GM18870 (cell line): ENCODE results near the gene CCDC183.
"Not testable (repeated sequence)": the region's sequence is repeated elsewhere in the genome, so short reads cannot be mapped to it uniquely, and the experiment has no call there.

ENCODE experiments used
- ATAC-seq: cut with Tn5 transposase; IDR thresholded peaks from one replicate; pipeline ENCODE4 v1.9.1; 2021; ENCODE audit warnings: moderate library complexity; ENCODE audit not compliant: unreplicated experiment

Gene CCDC183

DNA sequence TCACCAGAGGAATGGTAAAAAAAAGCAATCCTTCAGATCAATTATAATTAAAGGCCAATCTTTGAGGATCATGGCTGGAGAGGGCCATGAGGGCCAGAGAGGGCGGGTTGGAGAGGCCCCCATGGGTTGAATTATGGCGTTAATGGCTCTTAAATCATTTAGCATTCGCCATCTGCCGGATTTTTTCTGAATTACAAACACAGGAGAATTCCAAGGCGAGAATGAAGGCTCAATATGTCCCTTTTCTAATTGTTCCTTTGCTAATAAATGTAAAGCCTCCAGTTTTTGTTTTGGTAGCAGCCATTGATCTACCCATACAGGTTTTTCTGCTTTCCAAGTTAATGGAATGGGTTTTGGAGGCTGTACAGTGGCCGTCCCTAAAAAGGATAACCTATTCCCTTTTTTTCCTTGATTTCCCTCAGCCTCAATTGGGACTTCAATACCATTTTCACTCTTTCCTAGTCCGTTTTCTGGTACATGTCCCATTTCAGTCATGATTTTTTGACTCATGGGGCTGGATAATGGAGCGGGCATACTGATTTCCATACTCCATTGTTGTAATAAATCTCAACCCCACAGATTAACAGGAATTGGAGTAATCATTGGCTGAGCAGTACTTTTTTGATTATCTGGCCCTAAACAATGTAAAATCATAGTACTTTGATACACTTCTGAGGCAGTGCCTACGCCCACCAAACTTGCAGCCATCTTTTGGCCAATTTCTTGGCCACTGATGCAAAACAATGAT lies 11.7 kb upstream of the CCDC183 start:
- ATAC-seq: no peak

DNA sequence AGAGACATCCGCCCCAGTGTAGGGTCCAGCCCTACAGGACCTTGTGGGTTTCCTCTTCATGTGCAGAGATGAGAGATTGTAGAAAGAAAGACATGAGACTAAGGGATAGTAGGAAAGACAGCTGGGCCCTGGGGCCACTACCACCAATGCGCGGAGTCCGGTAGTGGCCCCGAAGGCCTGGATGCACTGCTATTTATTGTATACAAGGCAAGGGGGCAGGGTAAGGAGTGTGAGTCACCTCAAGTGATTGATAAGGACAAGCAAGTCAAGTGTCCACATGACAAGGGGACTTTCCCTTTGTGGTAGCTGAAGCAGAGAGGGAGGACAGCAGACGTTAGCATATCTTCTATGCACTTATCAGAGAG lies 11.2 kb upstream of the CCDC183 start:
- no peak for ATAC-seq

DNA sequence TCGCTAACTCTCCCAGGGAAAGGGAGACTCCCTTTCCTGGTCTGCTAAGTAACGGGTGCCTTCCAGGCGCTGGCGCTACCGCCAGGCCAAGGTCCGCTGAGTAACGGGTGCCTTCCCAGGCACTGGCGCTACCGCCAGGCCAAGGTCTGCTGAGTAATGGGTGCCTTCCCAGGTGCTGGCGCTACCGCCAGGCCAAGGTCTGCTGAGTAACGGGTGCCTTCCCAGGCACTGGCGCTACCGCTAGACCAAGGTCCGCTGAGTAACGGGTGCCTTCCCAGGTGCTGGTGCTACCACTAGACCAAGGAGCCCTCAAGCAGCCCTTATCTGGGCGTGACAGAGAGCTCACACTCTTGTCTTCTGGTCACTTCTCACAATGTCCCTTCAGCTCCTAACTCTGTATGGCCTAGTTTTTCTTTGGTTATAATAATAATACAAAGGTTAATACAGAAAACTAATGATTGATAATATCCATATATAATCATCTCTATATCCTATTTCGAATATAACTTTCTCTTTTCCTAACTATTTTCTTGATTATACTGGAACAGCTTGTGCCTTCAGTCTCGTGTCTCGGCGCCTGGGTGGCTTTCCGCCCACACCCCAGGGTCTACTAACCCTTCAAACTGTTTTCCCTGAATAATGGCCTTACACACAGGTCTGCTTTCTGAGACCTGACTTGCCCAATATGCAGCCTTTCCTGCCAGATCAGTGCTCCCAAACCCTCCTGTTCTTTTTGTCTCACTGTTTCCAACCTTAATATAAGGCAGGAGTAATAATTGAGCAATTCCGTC lies 10.4 kb upstream of the CCDC183 start:
- not testable (repeated sequence) for ATAC-seq

GRCh38 chr9:136786451-136786850 lies 9.7 kb upstream of the CCDC183 start:
- ATAC-seq: no peak

DNA sequence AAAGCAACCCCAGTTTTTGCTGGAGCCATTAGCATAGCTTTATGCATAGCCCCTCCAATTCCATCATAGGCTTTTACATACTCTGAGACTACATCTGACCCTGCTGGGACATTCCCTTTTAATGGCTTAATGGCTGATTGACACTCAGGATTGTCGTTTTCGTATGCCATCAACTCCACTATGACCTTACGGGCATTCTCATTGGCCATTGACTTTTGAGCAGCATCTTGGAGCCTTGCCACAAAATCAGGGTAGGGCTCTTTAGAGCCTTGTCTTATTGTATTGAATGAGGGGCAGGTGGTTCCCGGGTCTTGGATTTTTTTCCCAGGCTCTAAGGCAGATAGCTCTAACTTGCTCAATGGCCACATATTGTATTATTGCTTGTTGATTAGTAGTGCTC lies 9.2 kb upstream of the CCDC183 start:
- not testable (repeated sequence) for ATAC-seq

DNA sequence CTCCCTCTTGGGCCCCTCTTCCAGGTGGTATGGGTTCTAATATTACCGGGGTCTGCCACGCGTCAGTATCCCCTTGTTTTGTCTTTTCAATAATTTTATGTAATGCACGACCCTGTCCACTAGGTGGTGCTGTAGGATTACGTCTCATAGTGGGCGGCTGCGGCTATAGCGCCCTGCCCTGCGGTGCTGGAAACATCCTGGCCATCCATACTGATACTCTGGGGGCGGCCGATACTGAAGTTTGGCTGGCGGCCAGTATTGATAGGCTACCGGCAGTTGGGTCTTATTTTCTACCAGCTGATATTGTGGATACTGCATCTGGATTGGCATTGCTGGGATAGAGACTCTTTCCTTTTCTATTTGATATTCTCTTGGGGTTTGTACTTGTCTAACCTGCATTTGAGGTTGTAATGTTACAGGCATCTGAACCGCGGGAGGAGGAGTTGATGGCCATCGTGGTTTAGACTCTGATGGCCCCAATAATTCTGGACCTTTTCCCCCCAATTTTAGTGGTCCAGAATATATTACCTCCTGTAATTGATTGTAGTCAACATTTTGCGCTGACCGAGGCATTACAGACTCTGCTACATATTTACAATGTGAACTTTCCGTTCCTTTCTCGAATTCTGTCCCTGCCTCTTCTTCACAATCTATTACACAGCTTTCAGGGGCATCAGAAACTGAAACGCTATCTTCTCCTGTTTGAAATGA lies 8.3 kb upstream of the CCDC183 start:
- no peak for ATAC-seq

DNA sequence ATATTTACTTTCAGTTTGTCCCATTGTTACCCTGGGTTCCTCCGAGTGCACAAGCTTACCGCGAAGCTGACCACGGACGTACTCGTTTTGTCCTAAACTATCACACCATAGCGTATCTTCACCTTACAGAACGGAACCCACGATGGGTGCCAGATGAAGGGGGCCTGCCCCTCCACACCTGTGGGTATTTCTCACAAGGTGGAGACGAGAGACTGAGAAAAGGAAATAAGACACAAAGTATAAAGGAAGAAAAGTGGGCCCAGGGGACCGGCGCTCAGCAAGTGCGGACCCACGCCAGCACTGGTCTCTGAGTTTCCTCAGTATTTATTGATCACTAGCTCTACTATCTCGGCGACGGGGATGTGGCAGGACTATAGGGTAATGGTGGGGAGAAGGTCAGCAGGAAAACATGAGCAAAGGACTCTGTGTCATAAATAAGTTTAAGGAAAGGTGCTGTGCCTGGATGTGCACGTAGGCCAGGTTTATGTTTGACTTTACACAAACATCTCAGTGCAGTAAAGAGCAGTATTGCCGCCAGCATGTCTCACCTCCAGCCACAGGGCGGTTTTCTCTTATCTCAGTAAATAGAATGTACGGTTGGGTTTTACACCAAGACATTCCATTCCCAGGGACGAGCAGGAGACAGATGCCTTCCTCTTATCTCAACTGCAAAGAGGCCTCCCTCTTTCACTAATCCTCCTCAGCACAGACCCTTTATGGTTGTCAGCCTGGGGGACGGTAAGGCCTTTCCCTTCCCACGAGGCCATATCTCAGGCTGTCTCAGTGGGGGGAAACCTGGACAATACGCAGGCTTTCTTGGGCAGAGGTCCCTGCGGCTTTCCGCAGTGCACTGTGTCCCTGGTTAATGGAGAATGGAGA lies 7.3 kb upstream of the CCDC183 start:
- ATAC-seq: not testable (repeated sequence)

- no peak for ATAC-seq
These were observed 6.6 kb upstream of the CCDC183 start for GRCh38 chr9:136789523-136789937.

DNA sequence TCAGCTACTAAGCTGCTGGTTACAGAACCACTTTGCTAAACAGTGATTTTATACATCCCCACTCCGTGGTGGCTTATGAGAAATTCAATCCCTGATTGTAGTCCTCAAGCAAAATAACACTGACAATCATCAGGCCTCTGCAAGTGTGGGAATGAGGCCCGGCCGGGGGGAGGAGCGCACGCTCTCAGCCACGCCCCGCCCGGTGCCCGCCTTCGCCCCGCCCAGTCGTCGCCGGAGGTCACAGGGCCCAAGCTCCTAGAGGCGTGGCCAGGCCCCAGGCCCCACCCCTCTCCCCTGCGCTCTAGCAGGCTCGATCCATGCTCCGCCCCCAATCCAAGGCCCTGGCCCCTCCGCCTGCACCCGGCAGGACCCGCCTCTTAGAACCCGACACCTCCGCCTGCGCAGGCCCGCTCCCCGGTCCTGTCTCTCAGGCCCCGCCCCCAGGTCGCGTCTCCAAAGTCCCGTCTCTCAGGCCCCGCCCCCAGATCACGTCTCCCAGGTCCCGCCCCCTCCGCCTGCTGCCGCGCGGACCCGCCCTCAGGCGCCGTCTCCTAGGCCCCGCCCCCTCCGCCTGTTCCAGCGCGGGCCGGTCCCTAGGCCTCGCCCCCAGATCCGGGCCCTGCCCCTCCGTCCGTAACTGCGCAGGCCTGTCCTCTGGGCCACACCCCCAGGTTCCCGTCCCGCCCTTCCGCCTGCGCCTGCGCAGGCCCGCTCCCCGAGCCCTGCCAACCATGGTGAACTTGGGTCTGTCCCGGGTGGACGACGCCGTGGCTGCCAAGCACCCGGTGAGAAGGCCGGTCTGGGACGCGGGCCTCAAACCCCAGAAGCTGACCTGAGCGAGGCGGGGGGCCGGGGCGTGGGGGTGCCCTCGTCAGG lies 5.3 kb upstream of the CCDC183 start, which contains the start of gene TMEM141:
Gene TMEM141, plus strand, starts transcription at position 705 of the 876 bp plus-strand sequence. Its CDS starts 27 bp downstream, at position 732.
- ATAC-seq: peak; percentile 58

GRCh38 chr9:136791516-136792276 lies 4.4 kb upstream of the CCDC183 start:
- ATAC-seq: peak; percentile 16

DNA sequence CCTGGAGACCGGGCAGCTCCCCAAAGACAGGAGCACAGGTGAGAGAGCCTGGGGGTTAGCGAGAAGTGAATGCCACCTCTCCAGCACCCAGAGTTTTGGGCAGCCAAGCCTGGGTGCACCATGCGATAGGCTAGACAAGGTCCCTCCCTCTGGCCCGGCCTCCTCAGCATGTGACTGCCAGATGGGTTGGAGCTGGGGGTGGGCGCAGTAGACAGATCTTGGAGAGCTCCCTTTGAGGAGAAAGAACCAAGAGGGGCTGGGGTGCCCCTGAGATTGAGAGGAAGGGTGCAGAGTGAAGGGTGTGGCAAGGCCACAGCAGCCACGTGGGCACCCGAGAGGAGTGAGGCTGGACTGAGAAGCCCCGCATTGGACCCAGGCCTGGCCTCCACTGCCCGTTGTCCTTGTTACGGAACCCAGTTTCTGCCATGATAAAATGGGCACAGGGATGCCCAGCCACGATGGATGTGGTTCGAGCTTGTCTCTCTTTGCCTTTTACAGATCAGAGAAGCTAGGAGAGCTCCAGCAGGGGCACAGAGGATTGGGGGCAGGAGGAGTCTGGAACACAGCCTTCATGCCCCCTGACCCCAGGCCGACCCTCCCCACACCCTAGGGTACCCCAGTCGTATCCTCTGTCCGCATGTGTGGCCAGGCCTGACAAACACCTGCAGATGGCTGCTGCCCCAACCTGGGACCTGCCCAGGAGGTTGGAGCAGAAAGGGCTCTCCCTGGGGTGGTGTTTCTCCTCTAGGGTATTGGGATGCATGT lies 3.6 kb upstream of the CCDC183 start:
- ATAC-seq: no peak

DNA sequence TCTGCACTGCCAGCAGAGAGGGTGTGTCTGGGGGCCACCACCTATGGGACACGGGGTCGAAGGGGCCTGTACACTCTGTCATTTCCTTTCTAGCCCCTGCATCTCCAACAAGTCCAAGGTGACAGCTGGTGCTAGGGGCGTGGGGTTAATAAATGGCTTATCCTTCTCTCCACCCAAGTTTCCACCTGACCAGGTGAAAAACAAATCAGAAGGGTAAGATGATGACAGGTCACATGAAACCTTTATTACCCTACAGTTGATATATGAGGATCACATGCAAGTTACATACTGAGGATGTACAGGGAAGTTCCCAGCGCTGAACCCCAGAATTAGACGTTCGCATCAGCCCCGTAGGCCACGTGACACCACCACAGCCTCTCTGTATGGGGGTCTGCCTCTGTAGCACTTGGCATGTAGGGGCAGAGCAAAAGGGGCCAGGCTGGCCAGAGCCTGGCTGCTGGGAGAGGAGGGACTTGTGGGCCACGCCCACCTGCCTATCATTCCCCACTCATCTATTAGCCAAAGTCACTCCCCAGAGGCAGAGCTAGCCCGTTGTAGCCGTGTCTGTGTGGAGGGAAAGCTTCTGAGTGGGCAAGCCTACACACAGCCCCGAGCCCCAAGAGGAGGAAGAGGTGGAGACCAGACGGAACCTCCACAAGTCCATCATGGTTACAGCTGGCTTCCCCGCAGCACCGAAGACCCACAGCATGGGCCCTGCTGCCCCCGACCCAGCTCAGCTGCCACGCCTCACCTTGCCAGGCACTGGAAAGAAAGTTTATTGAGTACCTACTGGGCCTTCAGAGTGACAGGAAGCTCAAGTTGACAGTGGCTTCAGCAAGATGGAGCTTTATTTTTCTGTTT lies 2.8 kb upstream of the CCDC183 start:
- no peak for ATAC-seq

DNA sequence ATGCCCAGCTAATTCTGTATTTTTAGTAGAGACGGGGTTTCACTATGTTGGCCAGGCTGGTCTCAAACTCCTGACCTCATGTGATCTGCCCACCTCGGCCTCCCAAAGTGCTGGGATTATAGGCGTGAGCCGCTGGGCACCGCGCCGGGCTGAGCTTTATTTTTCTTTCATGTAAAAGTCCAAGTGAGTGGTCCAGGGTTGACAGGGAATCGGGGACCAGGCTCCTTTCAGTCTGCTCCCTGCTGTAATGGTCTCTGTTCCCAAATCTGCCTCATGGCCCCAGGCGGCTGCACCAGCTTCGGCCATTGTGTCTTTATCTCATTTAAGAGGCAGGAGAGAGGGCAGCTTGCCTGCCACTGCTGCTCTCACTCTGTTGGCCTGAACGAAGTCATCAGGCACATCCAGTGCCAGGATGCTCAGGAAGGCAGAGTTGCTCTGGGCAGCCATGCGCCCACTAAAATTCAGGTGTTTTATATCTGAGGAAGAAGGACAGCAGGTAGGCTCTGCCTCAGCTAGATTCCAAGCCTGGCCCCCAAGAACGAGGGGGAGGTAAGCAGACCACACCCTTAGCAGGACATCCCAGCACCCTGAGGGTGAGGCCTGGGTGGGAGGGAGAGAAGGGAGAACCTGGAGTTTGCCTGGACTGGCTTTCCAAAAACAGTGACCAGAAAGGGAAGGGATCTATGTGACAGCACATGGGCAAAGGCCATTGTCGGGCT lies 1.7 kb upstream of the CCDC183 start:
- ATAC-seq: no peak

DNA sequence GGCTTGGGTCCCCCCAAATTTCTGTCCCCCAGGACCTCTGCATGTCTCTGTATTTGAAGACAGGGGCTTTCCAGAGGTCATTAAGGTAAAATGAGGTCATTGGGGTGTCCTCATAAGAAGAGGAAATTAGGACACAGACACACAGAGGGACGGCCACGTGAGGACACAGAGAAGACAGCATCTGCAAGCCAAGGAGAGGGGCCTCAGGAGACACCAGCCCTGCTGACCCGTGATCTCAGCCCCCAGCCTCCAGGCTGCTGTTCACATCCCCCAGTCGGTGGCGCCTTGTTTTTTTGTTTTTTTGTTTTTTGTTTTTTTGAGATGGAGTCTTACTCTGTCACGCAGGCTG lies 1.2 kb upstream of the CCDC183 start:
- no peak for ATAC-seq

DNA sequence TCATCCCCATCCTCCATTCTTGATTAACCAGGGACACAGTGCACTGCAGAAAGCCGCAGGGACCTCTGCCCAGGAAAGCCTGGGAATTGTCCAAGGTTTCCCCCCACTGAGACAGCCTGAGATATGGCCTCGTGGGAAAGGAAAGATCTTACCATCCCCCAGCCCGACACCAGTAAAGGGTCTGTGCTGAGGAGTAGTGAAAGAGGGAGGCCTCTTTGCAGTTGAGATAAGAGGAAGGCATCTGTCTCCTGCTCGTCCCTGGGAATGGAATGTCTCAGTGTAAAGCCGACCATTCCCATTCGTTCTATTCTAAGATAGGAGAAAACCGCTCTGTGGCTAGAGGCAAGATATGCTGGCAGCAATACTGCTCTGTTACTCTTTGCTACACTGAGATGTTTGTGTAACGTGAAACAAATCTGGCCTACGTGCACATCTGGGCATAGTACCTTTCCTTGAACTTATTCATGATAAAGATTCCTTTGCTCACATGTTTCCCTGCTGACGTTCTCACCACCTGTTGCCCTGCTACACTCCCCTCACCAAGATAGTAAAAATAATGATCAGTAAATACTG lies 723 bp downstream of the CCDC183 start:
- not testable (repeated sequence) for ATAC-seq

- no peak for ATAC-seq
These were observed 2.6 kb downstream of the CCDC183 start for GRCh38 chr9:136798708-136799078.
